GM21528 (cell line): ENCODE data around the gene EIF5AL1.
"Not testable (repeated sequence)": the region's sequence is repeated elsewhere in the genome, so short reads cannot be mapped to it uniquely, and the experiment has no call there.

Source experiments
- ATAC-seq: cut with Tn5 transposase; IDR thresholded peaks from one replicate; pipeline ENCODE4 v1.9.1; 2021; ENCODE audit warnings: mild to moderate bottlenecking, moderate library complexity; ENCODE audit not compliant: unreplicated experiment, low FRiP score

The EIF5AL1 gene

DNA sequence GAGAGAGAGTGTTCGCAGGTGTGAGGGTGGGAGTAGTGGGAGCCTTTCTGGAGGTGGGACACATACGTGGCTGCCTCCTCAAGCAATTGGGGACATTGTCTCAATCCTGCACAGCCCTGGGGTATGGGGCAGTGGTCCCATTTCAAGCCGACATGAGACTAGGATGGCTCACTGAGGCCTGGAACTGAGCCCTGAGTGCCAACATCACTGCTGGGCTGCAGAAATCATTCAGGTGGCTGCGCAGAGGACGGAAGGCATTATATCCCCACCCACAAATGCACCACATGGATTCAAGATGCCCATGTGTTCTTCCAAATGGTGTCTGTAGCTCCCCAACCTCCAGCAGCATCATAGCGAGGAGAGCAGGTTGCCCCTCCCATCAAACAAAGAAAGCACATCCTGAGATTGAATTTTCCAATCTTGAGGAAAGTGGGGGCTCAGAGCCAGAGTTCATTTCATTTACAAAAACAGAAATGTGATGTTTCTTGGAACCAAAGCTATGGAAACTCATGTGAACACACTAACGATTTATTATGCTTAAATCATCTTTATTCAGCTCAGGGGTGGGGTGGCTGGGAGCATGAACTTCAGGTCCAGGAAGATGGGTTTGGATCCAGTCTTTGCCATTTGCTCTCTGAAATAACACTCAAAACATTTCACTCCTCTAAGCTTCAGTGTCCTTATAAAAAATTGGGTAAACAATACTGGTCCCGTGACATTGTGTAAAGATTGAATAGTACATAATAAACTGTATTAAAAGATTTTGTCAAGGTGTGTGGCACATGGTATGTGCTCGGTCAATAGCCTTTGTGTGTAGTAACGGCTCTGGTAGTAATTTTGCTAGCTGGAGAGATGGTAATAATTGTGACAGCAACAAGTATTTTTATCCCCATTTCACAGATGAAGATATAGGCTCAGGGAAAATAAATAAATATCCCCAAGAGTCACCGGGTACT, 43.3 kb downstream of the EIF5AL1 start:
- no peak for ATAC-seq

DNA sequence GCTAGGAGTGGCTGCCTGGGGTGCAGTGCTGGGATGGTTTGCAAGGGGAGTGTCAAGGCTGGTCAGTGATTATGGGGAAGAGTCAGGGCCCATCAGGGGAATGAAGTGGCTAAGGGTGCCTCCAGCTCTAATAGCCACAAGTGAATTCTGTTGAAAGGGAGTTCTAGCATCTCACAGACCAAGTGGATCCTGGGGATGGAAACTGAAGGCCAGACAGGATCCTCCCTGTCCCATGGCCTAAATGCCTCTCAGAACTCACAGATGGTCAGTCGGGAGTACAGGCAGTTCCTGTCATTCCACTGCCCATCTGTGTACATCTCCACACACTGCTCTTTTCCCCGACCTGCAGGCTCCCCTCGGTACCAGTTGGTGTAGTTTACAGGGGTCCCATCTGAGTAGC, 44.6 kb downstream of the EIF5AL1 start:
- not testable (repeated sequence) for ATAC-seq

DNA sequence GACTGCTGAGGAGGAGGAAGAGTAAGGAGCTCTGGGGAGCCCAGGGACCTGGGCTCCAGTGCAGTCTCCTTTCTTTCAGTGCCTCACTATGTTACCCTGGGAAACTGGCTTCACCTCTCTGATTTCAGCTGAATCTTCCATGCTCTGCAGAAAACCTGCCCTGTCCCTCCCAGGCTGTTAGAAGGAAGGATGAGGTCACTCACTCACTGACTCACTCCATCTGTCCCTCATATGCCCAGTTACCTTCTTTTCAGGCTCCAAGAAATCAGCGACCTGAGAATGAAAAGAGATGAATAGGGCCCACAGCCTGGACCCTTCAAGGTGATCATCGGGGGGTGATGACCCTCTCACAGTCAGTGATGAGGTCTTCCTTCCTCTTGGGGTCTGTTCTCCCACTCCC, 47.4 kb downstream of the EIF5AL1 start:
- ATAC-seq, result no peak

DNA sequence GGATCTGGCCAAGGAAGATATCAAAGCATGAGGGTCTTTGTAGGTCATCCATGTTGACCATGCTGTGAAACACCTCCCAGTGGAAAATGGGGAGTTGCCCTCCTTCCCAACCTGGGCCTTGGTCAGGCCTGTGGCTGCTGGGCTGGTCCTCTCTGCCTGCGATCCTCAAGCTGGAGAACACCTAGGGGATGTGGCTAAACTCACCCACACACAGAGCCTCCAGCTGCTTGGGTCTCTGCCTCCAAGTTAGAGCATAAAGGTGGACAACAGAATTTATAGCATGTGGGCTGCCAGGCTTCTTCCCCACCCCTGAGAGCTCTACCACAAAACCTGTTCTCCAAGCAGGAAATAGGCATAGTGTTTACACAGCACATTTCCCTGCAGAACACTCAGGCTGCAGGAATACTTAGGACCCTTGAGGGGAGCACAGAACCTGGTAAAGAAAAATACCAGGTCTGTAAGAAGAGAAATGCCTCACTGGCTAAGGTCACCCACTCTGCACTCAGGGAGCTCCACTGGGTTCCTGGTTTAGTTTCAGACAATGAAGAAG, 47.9 kb downstream of the EIF5AL1 start, which contains the start of gene SFTPA2:
Gene SFTPA2 (minus strand): TSS at position 248 of the 550 bp plus-strand sequence. CDS start 924 bp downstream, outside the sequence.
- ATAC-seq, result no peak

DNA sequence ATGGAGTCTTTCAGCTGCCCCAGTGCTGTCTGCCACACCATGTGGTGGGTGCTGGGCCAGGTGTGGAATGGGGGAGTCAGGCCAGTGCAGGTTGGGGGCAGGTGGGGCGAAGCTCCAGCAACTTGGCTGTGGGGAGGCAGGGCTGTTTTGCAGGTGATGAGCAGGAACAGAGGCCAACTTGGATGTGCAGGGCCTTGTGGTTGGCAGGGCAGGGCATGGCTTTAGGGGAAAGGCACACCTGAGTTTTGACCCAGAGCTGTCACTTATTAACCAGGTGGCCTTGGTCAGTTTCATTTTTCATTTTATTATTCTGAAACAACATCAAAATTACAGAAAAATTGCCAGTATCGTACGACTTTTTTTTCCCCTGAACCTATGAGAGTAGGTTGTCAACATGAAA, 48.9 kb downstream of the EIF5AL1 start:
- ATAC-seq, result no peak

DNA sequence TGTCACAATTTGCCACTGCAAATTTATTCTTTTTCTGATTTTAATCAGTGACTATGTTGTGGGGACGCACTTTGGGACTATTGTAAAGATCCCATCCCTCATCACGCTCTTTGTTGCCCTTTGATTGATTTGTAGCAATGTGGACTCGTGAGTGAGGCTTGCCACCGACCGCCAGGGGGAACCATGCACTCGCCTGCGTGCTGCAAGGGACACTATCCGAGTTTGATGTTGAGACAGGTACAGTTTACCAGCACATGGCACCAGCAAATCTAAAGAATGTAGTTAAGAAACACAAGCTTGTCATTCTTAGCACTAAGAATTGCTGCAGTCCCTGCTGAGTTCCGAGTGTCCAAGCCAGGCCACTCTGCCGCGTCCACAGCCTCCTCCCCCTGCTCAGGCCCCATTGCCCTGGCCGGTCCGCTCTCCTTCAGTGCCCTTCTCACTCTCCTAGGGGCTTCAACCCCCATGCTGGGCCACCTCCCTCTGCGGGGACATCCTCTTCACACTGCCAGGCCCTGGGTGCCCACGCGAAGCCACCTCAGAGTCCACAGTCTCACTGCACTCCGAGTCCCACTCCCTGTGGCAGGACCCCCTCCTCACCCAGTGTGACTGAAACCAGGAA, 49.9 kb downstream of the EIF5AL1 start:
- ATAC-seq, result no peak

DNA sequence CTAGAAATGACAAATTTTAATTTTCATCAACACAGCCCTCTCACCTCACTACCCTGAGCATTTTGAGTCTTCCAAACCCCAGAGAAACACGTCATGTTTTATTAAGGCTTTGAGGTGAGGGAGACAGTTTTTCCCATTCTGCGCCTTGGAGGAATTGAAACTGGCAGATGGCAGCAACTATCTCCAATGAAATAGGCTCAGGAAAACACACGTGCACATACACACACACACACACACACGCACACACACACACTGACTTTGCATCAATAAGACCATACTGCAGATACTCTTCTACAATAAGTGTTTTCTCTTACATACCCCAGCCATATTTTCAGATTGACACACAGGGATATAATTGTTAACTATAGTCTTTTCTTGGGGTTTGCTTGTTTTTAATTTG, 51.1 kb downstream of the EIF5AL1 start:
- no peak for ATAC-seq
